Posterior cingulate gyrus (tissue), 11 donors: ENCODE measurements around the gene MARCHF10.

Experiments used
- DNase-seq, 10 donors: peaks; one replicate each; pipeline versions ENCODE4 v3.0.0 to v3.0.0-alpha.2; 2020 to 2021; ENCODE audit warnings: mixed read lengths in 3 of 10
- intact Hi-C: fragments of 100-400 bp; cut with DNase I; formaldehyde crosslinking; loops from one replicate; pipeline ENCODE4 v1.15.1; 2023

The MARCHF10 gene

GRCh38 chr17:62670202-62670821 lies 137.8 kb downstream of the MARCHF10 start:
- DNase-seq, result peak in 3 of 10 donors; percentile 76 to 91 (median 82)
- intact Hi-C loops, result no loop called here

- intact Hi-C loops, result no loop called here
These were observed 139.9 kb downstream of the MARCHF10 start for GRCh38 chr17:62668091-62668804.

GRCh38 chr17:62666801-62667591 lies 141.1 kb downstream of the MARCHF10 start:
- DNase-seq, result peak in 3 of 10 donors; percentile 69 to 73 (median 73)
- intact Hi-C loops, result no loop called here

More at GRCh38 chr17:62668091-62668804, 139.9 kb downstream of the MARCHF10 start:
- DNase-seq, result peak in 3 of 10 donors; percentile 59 to 77 (median 64)

- DNase-seq, result peak in 3 of 10 donors; percentile 45 to 75 (median 67)
- intact Hi-C loops, result no loop called here
These were observed 141.9 kb downstream of the MARCHF10 start for GRCh38 chr17:62666061-62666800.

GRCh38 chr17:62665599-62665998 lies 142.5 kb downstream of the MARCHF10 start:
- DNase-seq, result peak in 2 of 10 donors; percentile 22 to 39

GRCh38 chr17:62664336-62665120 lies 143.6 kb downstream of the MARCHF10 start:
- intact Hi-C loops, result no loop called here
- DNase-seq, result peak in 2 of 10 donors; percentile 67

More at GRCh38 chr17:62665599-62665998, 142.5 kb downstream of the MARCHF10 start:
- intact Hi-C loops, result no loop called here

GRCh38 chr17:62663304-62663703 lies 144.8 kb downstream of the MARCHF10 start:
- intact Hi-C loops, result no loop called here
- no peak for DNase-seq

GRCh38 chr17:62662855-62663254 lies 145.3 kb downstream of the MARCHF10 start:
- DNase-seq, result peak in 1 of 10 donors; percentile 9
- intact Hi-C loops, result no loop called here

- intact Hi-C loops, result no loop called here
- DNase-seq, result no peak
These were observed 146.8 kb downstream of the MARCHF10 start for GRCh38 chr17:62661337-62661736.

- intact Hi-C loops, result no loop called here
- DNase-seq, result no peak
These were observed 147.4 kb downstream of the MARCHF10 start for GRCh38 chr17:62660629-62661118.

- peak in 2 of 10 donors; percentile 14 to 51 for DNase-seq
- intact Hi-C loops, result no loop called here
These were observed 149.8 kb downstream of the MARCHF10 start for GRCh38 chr17:62658136-62658920.

- intact Hi-C loops, result no loop called here
- DNase-seq, result peak in 2 of 10 donors; percentile 64 to 74
These were observed 150.4 kb downstream of the MARCHF10 start for GRCh38 chr17:62657690-62658089.

- peak in 1 of 10 donors; percentile 21 for DNase-seq
- intact Hi-C loops, result no loop called here
These were observed 150.9 kb downstream of the MARCHF10 start for GRCh38 chr17:62657145-62657665.

GRCh38 chr17:62656446-62656845 lies 151.7 kb downstream of the MARCHF10 start:
- intact Hi-C loops, result no loop called here
- DNase-seq, result peak in 2 of 10 donors; percentile 4 to 68

- intact Hi-C loops, result no loop called here
- DNase-seq, result no peak
These were observed 152.5 kb downstream of the MARCHF10 start for GRCh38 chr17:62655656-62656055.

GRCh38 chr17:62653826-62654761 lies 154.0 kb downstream of the MARCHF10 start:
- DNase-seq, result peak in 3 of 10 donors; percentile 14 to 73 (median 73)
- intact Hi-C loops, result no loop called here
